ENCODE results near the gene SHANK3. TPM values are rescaled to one million over a fixed set of nuclear protein-coding genes. Genes with fewer than 3 reads are reported as not detected.
A peak's percentile ranks its signal among the peaks of the same experiment; 100 is the strongest.

Gene SHANK3
- total and polyA plus RNA-seq, 12 donors, result 14.3 to 59.8 (median 24.7) TPM

GRCh38 chr22:50671641-50672040 lies 982 bp upstream of the SHANK3 start:
- H3K27ac ChIP-seq, result peak overlapping the region; percentile 76 to 96 (median 92)
- H3K4me3 ChIP-seq, result peak overlapping the region in 6 of 10 donors; percentile 16 to 60 (median 32)
- peak; percentile 47 to 68 for DNase-seq
- peak; percentile 10 to 70 (median 48) for ATAC-seq
- peaks cover 0 to 16% (median 0%) of the 10 kb centered on the region in 9 donors for H3K36me3 ChIP-seq
- WGBS, 2 donors, result 50 to 63% methylated on average over 11 of the region's 11 CpGs
- intact Hi-C loops (cut with DNase I), result loop anchor here in 4 of 10 donors (1.0 to 5.0 kb wide), 6 partner anchors 15 to 44 kb away; partner anchors contain the start of gene ARSA (in 4 of the 4)
- TF ChIP-seq, protein P1, sequence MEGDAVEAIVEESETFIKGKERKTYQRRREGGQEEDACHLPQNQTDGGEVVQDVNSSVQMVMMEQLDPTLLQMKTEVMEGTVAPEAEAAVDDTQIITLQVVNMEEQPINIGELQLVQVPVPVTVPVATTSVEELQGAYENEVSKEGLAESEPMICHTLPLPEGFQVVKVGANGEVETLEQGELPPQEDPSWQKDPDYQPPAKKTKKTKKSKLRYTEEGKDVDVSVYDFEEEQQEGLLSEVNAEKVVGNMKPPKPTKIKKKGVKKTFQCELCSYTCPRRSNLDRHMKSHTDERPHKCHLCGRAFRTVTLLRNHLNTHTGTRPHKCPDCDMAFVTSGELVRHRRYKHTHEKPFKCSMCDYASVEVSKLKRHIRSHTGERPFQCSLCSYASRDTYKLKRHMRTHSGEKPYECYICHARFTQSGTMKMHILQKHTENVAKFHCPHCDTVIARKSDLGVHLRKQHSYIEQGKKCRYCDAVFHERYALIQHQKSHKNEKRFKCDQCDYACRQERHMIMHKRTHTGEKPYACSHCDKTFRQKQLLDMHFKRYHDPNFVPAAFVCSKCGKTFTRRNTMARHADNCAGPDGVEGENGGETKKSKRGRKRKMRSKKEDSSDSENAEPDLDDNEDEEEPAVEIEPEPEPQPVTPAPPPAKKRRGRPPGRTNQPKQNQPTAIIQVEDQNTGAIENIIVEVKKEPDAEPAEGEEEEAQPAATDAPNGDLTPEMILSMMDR (IDR thresholded peaks at IDR 0.05), result no peak
- peaks cover 6 to 76% (median 39%) of the 10 kb centered on the region in 7 donors for H3K27me3 ChIP-seq
- H3K9me3 ChIP-seq, result no peaks in the 10 kb centered on the region
- peaks cover 0 to 42% (median 16%) of the 10 kb centered on the region in 9 donors for H3K4me1 ChIP-seq

GRCh38 chr22:50672041-50672440 lies 582 bp upstream of the SHANK3 start:
- H3K36me3 ChIP-seq, result peaks cover 0 to 20% (median 0%) of the 10 kb centered on the region in 9 donors
- intact Hi-C loops (cut with DNase I), result loop anchor here in 4 of 10 donors (1.0 to 5.0 kb wide), 6 partner anchors 15 to 45 kb away; partner anchors contain the start of gene ARSA (in 4 of the 4)
- H3K9me3 ChIP-seq, result no peaks in the 10 kb centered on the region
- TF ChIP-seq, protein P1 (IDR thresholded peaks at IDR 0.05), result no peak
- ATAC-seq, result peak in 4 of 8 donors; percentile 2 to 23 (median 6)
- H3K4me1 ChIP-seq, result peaks cover 0 to 46% (median 20%) of the 10 kb centered on the region in 9 donors
- H3K27ac ChIP-seq, result peak overlapping the region; percentile 76 to 96 (median 92)
- peak overlapping the region in 6 of 10 donors; percentile 16 to 60 (median 32) for H3K4me3 ChIP-seq
- DNase-seq, result no peak
- peaks cover 6 to 73% (median 39%) of the 10 kb centered on the region in 7 donors for H3K27me3 ChIP-seq
- 55 to 70% methylated on average over 8 of the region's 8 CpGs for WGBS, 2 donors

DNA sequence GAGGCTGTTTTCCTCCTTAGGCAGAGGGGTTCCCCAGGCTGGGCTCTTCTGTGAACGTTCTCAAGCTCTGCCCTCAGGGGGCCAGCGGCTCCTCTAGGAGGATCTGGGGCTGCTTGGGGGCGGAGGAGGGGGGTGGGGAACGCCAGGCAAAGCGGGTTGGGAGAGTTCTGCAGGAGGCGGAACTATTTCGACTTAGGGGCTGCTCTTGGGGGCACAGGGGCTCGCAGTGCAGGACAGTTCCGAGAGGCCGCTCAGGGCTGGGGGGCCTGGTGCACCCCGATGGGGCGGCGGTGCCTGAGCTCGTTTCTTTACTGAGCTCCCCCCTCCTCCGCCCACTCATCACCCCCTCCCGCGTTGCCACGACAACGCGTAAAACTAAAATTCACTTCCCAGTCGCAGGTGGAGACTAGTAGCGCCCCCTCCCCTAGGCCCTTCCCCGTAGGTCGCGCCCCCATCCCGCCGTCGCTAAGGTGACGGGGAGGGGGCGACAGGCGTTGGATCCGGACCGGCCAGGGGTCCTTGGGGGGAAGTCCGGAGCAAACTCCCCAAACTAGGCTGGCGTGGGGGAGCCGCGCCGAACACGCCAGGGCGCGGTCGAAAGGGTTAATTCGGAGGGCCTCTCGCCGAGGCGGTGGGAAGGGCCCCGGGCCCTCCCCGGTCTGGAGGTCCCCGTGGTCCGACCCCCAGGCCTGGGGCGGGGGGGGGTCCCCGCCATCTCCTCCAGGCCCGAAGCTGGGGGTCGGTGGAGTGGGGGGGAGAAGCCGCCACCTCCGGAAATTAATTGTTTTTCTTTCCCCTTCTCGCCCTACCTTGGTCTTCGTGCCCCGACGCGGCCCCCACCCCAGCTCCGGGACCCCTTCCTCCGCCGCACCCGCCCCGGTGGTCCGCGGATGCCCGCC lies 857 bp downstream of the SHANK3 start:
- ATAC-seq (peak in 5 of 8 donors; percentile 4 to 14 (median 6)), DNase-seq (no peak)
- intact Hi-C loops (cut with DNase I), result loop anchor here in 3 of 10 donors (2.0 to 5.0 kb wide), 3 partner anchors 17 to 46 kb away; partner anchors contain the start of gene ARSA (in 3 of the 3)
- Histone ChIP-seq H3K9me3 (no peaks in the 10 kb centered on the region), H3K4me1 (peaks cover 0 to 60% (median 29%) of the 10 kb centered on the region in 9 donors), H3K27ac (peak overlapping the region; percentile 81 to 96 (median 91)), H3K4me3 (peak overlapping the region; percentile 53 to 81 (median 63)), H3K36me3 (peaks cover 0 to 28% (median 0%) of the 10 kb centered on the region in 9 donors), H3K27me3 (peaks cover 6 to 68% (median 39%) of the 10 kb centered on the region in 7 donors)
- 1 to 2% methylated on average over 63 to 69 of the region's 69 CpGs for WGBS, 2 donors
- TF ChIP-seq, protein P1 (IDR thresholded peaks at IDR 0.05), result no peak

GRCh38 chr22:50674130-50674500 lies 1.5 kb downstream of the SHANK3 start:
- Histone ChIP-seq H3K4me3 (peak overlapping the region; percentile 53 to 81 (median 63)), H3K27me3 (peaks cover 6 to 64% (median 33%) of the 10 kb centered on the region in 7 donors), H3K9me3 (no peaks in the 10 kb centered on the region), H3K27ac (peak overlapping the region; percentile 81 to 96 (median 91)), H3K4me1 (peaks cover 0 to 66% (median 29%) of the 10 kb centered on the region in 9 donors), H3K36me3 (peaks cover 0 to 35% (median 0%) of the 10 kb centered on the region in 9 donors)
- WGBS, 2 donors, result 1 to 4% methylated on average over 9 to 43 of the region's 43 CpGs
- TF ChIP-seq, protein P1 (IDR thresholded peaks at IDR 0.05), result no peak
- DNase-seq (no peak), ATAC-seq (no peak)
- intact Hi-C loops (cut with DNase I), result loop anchor here in 2 of 10 donors (5.0 kb wide), 1 partner anchor 47 kb away; the partner anchor contains the start of gene ARSA (in 2 of the 2)

Data from heart right ventricle (tissue), 16 donors.